H1 (cell line): ENCODE results near the gene MYH9. TPM values are rescaled to one million over a fixed set of nuclear protein-coding genes. Genes with fewer than 3 reads are reported as not detected.
"Not testable (repeated sequence)": the region's sequence is repeated elsewhere in the genome, so short reads cannot be mapped to it uniquely, and the experiment has no call there.

Experiments used
- CTCF ChIA-PET: fragments of 300-600 bp; sonication (Branson Sonifier 250); formaldehyde crosslinking; loops from one replicate; lab custom pipeline; 2021; ENCODE audit not compliant: partially characterized antibody; lab: Charles Lee
- POLR2A ChIA-PET: fragments of 300-600 bp; sonication (Branson Sonifier 250); formaldehyde crosslinking; loops from one replicate; lab custom pipeline; 2021; ENCODE audit warnings: inconsistent platforms; ENCODE audit not compliant: partially characterized antibody; lab: Charles Lee
- DNase-seq, 2 experiments: peaks; one replicate each; pipeline versions ENCODE4 v3.0.0 to v3.0.0-alpha.2; 2010 to 2022; ENCODE audit warnings: low spot score in 2 of 2, low read depth in 1 of 2, mixed read lengths in 1 of 2
- FAIRE-seq: peaks from 2 replicates; lab custom pipeline; 2011; peaks lifted over from hg19 to GRCh38; lab: Jason Lieb, UNC
- H2AFZ ChIP-seq: 2 replicates; pipeline ENCODE4 v1.8.1; 2012; ENCODE audit warnings: low read length, inconsistent platforms
- H2AK5ac ChIP-seq: 2 replicates; pipeline ENCODE4 v1.6.1; 2013; ENCODE audit warnings: low read depth, low read length
- H2BK120ac ChIP-seq: replicated peaks from 2 replicates; pipeline ENCODE3; 2013; ENCODE audit warnings: low read depth, low read length, inconsistent platforms
- H2BK12ac ChIP-seq: 2 replicates; pipeline ENCODE4 v1.6.1; 2013; ENCODE audit warnings: low read depth, low read length
- H2BK15ac ChIP-seq: 2 replicates; pipeline ENCODE4 v1.6.1; 2013; ENCODE audit warnings: low read length
- H2BK20ac ChIP-seq: 2 replicates; pipeline ENCODE4 v1.6.1; 2013; ENCODE audit warnings: low read length
- H2BK5ac ChIP-seq: 2 replicates; pipeline ENCODE4 v1.6.1; 2013; ENCODE audit warnings: low read depth, low read length
- H3K14ac ChIP-seq: 2 replicates; pipeline ENCODE4 v1.6.1; 2013; ENCODE audit warnings: inconsistent platforms; ENCODE audit not compliant: insufficient read length
- H3K18ac ChIP-seq: 2 replicates; pipeline ENCODE4 v1.6.1; 2013; ENCODE audit warnings: low read length; ENCODE audit errors: extremely low read depth
- H3K23ac ChIP-seq: 2 replicates; pipeline ENCODE4 v1.6.1; 2013; ENCODE audit warnings: inconsistent platforms; ENCODE audit not compliant: insufficient read length
- H3K23me2 ChIP-seq: 2 replicates; pipeline ENCODE4 v1.6.1; 2013; ENCODE audit warnings: low read depth, low read length
- H3K27ac ChIP-seq: 2 replicates; pipeline ENCODE4 v1.6.1; 2011; ENCODE audit warnings: low read depth, low read length, inconsistent platforms
- H3K27me3 ChIP-seq, 4 experiments: replicated peaks in 1 of 4; 1 replicate in 1 of 4; 2 replicates in 3 of 4; pipeline versions ENCODE4 v1.6.1 to v1.8.1; 2011 to 2013; ENCODE audit warnings: low read length in 3 of 4, mild to moderate bottlenecking in 3 of 4, inconsistent platforms in 2 of 4, mixed read lengths in 2 of 4, moderate library complexity in 1 of 4; ENCODE audit not compliant: control insufficient read depth in 3 of 4, insufficient read depth in 3 of 4; ENCODE audit errors: extremely low read depth in 1 of 4
- H3K36me3 ChIP-seq, 4 experiments: 2 replicates each; pipeline versions ENCODE4 v1.6.1 to v1.8.1; 2011 to 2013; ENCODE audit warnings: mild to moderate bottlenecking in 4 of 4, low read length in 3 of 4, moderate library complexity in 2 of 4, control low read depth in 1 of 4, inconsistent platforms in 1 of 4; ENCODE audit not compliant: insufficient read depth in 4 of 4, control insufficient read depth in 2 of 4
- H3K4ac ChIP-seq: replicated peaks from 2 replicates; pipeline ENCODE3; 2013; ENCODE audit warnings: low read length, low read depth, mixed read lengths, inconsistent platforms; ENCODE audit not compliant: insufficient read length
- H3K4me1 ChIP-seq, 4 experiments: replicated peaks in 1 of 4; 1 replicate in 1 of 4; 2 replicates in 3 of 4; pipeline versions ENCODE4 v1.6.1 to v1.8.1; 2011 to 2013; ENCODE audit warnings: low read length in 3 of 4, inconsistent platforms in 2 of 4, mixed read lengths in 1 of 4; ENCODE audit not compliant: insufficient read depth in 4 of 4, control insufficient read depth in 3 of 4
- H3K4me2 ChIP-seq, 2 experiments: 2 replicates each; pipeline versions ENCODE4 v1.6.1 to v1.8.1; 2011 to 2013; ENCODE audit warnings: low read depth in 2 of 2, low read length in 2 of 2, control low read depth in 1 of 2, inconsistent platforms in 1 of 2, mild to moderate bottlenecking in 1 of 2; ENCODE audit not compliant: insufficient read depth in 1 of 2
- H3K4me3 ChIP-seq, 4 experiments: fragments of 200-600, 300-600 bp in 1 of 4; sonication (generic), shearing (Covaris generic), sonication (Bioruptor Twin) in 1 of 4; 2 replicates each; pipeline versions ENCODE4 v1.5.1 to v1.8.1; 2011 to 2016; ENCODE audit warnings: low read length in 4 of 4, low read depth in 3 of 4, control low read depth in 2 of 4, inconsistent platforms in 2 of 4, mild to moderate bottlenecking in 2 of 4, mixed read lengths in 1 of 4, moderate library complexity in 1 of 4; ENCODE audit not compliant: insufficient read depth in 2 of 4; ENCODE audit errors: extremely low read depth in 1 of 4
- H3K56ac ChIP-seq: replicated peaks from 2 replicates; pipeline ENCODE3; 2013; ENCODE audit warnings: low read depth, mild to moderate bottlenecking, mixed read lengths, low read length, inconsistent platforms; ENCODE audit not compliant: insufficient read length
- H3K79me1 ChIP-seq: 2 replicates; pipeline ENCODE4 v1.6.1; 2013; ENCODE audit warnings: low read depth, low read length, control low read depth
- H3K79me2 ChIP-seq, 2 experiments: 2 replicates each; pipeline versions ENCODE4 v1.6.1 to v1.8.1; 2012 to 2013; ENCODE audit warnings: low read length in 2 of 2, mild to moderate bottlenecking in 2 of 2, inconsistent platforms in 1 of 2; ENCODE audit not compliant: insufficient read depth in 2 of 2, control insufficient read depth in 1 of 2
- H3K9ac ChIP-seq, 4 experiments: replicated peaks in 1 of 4; 1 replicate in 1 of 4; 2 replicates in 3 of 4; pipeline versions ENCODE4 v1.6.1 to v1.8.1; 2011 to 2013; ENCODE audit warnings: low read depth in 3 of 4, low read length in 3 of 4, control low read depth in 2 of 4, mild to moderate bottlenecking in 2 of 4, moderate library complexity in 2 of 4, inconsistent platforms in 1 of 4; ENCODE audit errors: extremely low read depth in 1 of 4
- H3K9me3 ChIP-seq, 2 experiments: 2 replicates each; pipeline versions ENCODE4 v1.6.1 to v1.8.1; 2012 to 2013; ENCODE audit warnings: mild to moderate bottlenecking in 2 of 2, moderate library complexity in 2 of 2, control low read depth in 1 of 2, inconsistent platforms in 1 of 2, low read depth in 1 of 2, low read length in 1 of 2, mixed read lengths in 1 of 2; ENCODE audit not compliant: insufficient read depth in 2 of 2
- H4K20me1 ChIP-seq, 2 experiments: replicated peaks in 1 of 2; 2 replicates each; pipeline versions ENCODE3 to v1.8.1; 2011 to 2013; ENCODE audit warnings: inconsistent platforms in 2 of 2, low read length in 2 of 2, mild to moderate bottlenecking in 1 of 2; ENCODE audit not compliant: insufficient read depth in 2 of 2, control insufficient read depth in 1 of 2
- H4K5ac ChIP-seq: 2 replicates; pipeline ENCODE4 v1.6.1; 2013; ENCODE audit warnings: low read length, low read depth, mixed read lengths, inconsistent platforms; ENCODE audit not compliant: insufficient read length
- H4K8ac ChIP-seq: 2 replicates; pipeline ENCODE4 v1.8.0; 2013; ENCODE audit warnings: mild to moderate bottlenecking, moderate library complexity, low read length, inconsistent platforms; ENCODE audit not compliant: insufficient read depth; ENCODE audit errors: extremely low read depth
- H4K91ac ChIP-seq: replicated peaks from 2 replicates; pipeline ENCODE3; 2013; ENCODE audit warnings: low read length, mixed read lengths, inconsistent platforms; ENCODE audit not compliant: insufficient read length
- WGBS, 2 experiments: shearing (Covaris generic) in 1 of 2; methylation state at CpG; one replicate each; pipeline versions ENCODE4 v1.1.6 to v1.1.7; 2013 to 2015; ENCODE audit warnings: low lambda C conversion rate in 2 of 2, mixed read lengths in 2 of 2, inconsistent platforms in 1 of 2, low coverage in 1 of 2, missing lambda C conversion rate in 1 of 2; ENCODE audit not compliant: insufficient replicate concordance in 2 of 2, insufficient coverage in 1 of 2, insufficient read length in 1 of 2; ENCODE audit errors: extremely low coverage in 1 of 2, missing lambda C conversion rate in 1 of 2; 5-methylcytosine and 5-hydroxymethylcytosine counted together
- polyA plus RNA-seq, 7 experiments: library from polyadenylated mRNA; depleted of rRNA in 3 of 7; stranded (reverse) in 5 of 7; unstranded in 2 of 7; fragments of >200 nt in 5 of 7; fragments of 200-250 nt in 2 of 7; gene quantifications; 1 replicate in 5 of 7; 2 replicates in 1 of 7; 4 replicates in 1 of 7; pipeline versions ENCODE4 v1.2.1 to v1.2.3, GENCODE V29; 2011 to 2013; ENCODE audit warnings: missing spikeins in 2 of 7, mixed read lengths in 2 of 7
- total RNA-seq: library from RNA; stranded (reverse); fragmentation: NEBNext Ultra II Directional; extraction: Animal tissue kit (Norgen Biotek cat#: 25700); gene quantifications from 2 replicates; pipeline ENCODE4 v1.2.1, GENCODE V29; 2021

The MYH9 gene
- total and polyA plus RNA-seq, 2 of the 8 experiments (the other 6 are each of a cell fraction or from before 2014, with no cell fraction given) = 24.9 to 322 TPM

DNA sequence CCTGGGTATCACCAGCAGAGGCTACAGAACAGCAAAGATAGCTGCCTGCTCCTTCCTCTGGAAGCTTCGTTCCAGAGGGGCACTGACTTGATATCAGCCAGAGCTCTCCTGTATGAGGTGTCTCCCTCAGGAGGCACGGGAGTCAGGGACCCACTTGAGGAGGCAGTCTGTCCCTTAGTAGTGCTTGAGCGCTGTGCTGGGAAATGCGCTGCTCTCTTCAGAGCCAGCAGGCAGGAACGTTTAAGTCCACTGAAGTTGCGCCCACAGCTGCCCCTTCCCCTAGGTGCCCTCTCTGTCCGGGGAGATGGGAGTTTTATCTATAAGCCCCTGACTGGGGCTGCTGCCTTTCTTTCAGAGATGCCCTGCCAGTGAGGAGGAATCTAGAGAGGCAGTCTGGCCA is 116.5 kb downstream of the MYH9 start:
- DNase-seq, H3K23ac ChIP-seq, H2AK5ac ChIP-seq, H3K23me2 ChIP-seq, H3K56ac ChIP-seq, H4K5ac ChIP-seq, H2BK120ac ChIP-seq, H3K18ac ChIP-seq, FAIRE-seq, H4K20me1 ChIP-seq, H3K27ac ChIP-seq, H3K9me3 ChIP-seq, H2BK20ac ChIP-seq, H4K91ac ChIP-seq, H3K4me1 ChIP-seq, H2BK5ac ChIP-seq, H2BK12ac ChIP-seq, H3K4me2 ChIP-seq, H2AFZ ChIP-seq, H3K14ac ChIP-seq, H3K36me3 ChIP-seq, H3K9ac ChIP-seq, H3K79me1 ChIP-seq, H3K79me2 ChIP-seq, H3K27me3 ChIP-seq, H2BK15ac ChIP-seq, H3K4ac ChIP-seq, H3K4me3 ChIP-seq, H4K8ac ChIP-seq: not testable (repeated sequence)
- WGBS, 2 experiments = 89% methylated on average over 7 of the region's 7 CpGs; no CpG with 5 or more reads in 1 of the 2 experiments
- ChIA-PET CTCF (interaction anchor here (0.6 to 4.0 kb wide), 10 partner anchors 9 to 226 kb away, joined by 3 to 15 read pairs (median 3); partner anchors contain the start of gene APOL2), POLR2A (interaction anchor here (1.4 kb wide), 1 partner anchor 238 kb away, joined by 3 read pairs; no protein-coding TSS in a partner anchor)
